Sciatic nerve (tissue), 2 donors: ENCODE measurements around the gene MED1. TPM values are rescaled to one million over a fixed set of nuclear protein-coding genes. Genes with fewer than 3 reads are reported as not detected.
"Not testable (repeated sequence)": the region's sequence is repeated elsewhere in the genome, so short reads cannot be mapped to it uniquely, and the experiment has no call there.

Experiments
- ATAC-seq: fragments of 200-7000 bp; cut with Tn5 transposase; one replicate; pipeline ENCODE4 v1.9.1; 2020; ENCODE audit warnings: mild to moderate bottlenecking, moderate library complexity
- DNase-seq: peaks from one replicate; pipeline ENCODE4 v3.0.0-alpha.2; 2020; ENCODE audit warnings: low spot score
- intact Hi-C: fragments of 100-400 bp; cut with DNase I; formaldehyde crosslinking; loops from one replicate; pipeline ENCODE4 v1.14.2; 2022
- total RNA-seq: library from RNA; stranded (reverse); fragmentation: NEBNext Ultra II Directional; extraction: Animal tissue kit (Norgen Biotek cat#: 25700); gene quantifications from one replicate; pipeline ENCODE4 v1.2.1, GENCODE V29; 2021
- donor health status: DM: no; HTN: no; CAD: no.
- donor health status: DM: no; HTN: no; CAD: no.

The MED1 gene
- total RNA-seq, 1 donor from 2014 or later = 36.4 TPM

DNA sequence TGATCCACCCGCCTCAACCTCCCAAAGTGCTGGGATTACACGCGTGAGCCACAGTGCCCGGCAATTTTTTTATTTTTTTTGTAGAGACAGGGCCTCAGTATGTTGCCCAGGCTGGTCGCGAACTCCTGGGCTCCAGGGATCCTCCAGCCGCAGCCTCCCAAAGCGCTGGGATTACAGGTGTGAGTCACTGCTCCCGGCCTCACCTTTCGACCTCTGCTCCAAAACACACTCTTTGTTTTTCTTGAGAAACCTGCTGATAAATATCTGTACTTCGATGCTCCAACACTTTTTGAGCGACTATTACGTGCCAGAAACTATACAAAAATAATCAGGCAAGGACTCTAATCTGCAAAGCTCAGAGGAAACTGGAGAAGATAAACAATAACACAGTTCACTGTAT, 1.0 kb downstream of the MED1 start:
- DNase-seq = peak; percentile 31
- ATAC-seq = no peak
- intact Hi-C loops = no loop called here

DNA sequence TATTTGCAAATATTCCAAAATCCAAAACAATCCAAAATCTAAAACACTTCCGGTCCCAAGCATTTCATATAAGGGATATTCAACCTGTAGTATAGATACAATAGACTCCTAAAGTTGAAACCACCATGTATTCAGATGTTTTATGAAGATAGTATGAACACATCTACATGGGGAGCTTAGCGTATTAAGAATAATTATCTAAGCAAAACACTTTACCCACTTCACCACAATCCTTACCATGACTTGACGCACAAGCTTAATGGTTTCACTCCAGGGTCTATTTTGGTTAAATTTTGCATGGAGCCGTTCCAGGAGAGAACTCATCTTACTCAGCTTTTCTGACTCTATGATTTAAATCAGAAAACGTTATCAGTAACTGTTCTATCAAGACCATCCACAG, 3.5 kb downstream of the MED1 start:
- intact Hi-C loops = no loop called here
- ATAC-seq (no peak), DNase-seq (no peak)

DNA sequence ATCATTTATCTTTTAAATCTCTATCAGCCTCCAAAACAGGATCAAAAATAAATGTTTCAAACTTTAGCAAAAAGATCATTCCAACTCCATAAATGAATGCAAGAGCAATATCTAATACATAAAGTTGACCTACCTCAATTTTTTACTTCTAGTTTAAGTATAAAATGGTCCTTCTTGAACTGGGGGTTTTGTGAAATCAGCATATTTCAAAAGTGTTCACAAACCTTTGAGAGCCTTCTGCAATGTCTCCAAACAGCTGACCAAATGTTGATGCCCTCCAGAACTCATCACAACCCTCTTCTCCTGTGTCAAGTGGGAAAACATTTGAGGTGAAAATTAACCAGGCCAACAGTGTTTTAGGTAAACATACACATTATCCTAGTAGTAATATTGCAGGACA, 7.7 kb downstream of the MED1 start:
- intact Hi-C loops = no loop called here

DNA sequence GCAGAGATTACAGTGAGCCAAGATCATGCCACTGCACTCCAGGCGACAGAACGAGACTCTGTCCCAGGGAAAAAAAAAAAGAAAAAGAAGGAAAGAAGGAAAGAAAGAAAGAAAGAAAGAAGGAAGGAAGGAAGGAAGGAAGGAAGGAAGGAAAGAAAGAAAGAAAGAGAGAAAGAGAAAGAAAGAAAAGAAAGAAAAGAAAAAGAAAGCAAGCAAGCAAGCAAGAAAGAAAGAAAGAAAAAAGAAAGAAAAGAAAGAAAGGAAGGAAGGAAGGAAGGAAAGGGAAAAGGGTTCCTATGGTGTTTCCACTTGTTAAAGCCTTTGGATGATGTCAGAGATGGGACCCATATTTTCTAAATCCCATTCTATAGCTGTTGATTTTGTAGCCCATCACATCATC, 11.2 kb downstream of the MED1 start:
- DNase-seq, ATAC-seq, intact Hi-C loops: not testable (repeated sequence)

More for the DNA sequence above, 7.7 kb downstream of the MED1 start:
- ATAC-seq (no peak), DNase-seq (no peak)

DNA sequence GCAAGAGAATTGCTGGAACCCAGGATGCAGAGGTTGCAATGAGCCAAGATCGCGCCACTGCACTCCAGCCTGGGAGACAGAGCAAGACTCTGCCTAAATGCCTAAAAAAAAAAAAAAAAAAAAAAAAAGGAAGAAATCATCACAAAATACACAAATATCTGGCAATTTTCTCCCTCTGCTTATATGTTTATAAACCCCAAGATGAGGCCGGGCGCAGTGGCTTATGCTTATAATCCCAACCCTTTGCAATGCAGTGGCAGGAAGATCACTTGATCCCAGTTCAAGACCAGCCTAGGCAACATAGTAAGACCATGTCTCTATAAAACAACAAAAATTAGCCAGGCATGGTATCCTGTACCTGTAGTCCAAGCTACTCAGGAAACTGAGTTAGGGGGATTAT, 21.5 kb downstream of the MED1 start:
- intact Hi-C loops = no loop called here
- no peak for ATAC-seq
- peak; percentile 33 for DNase-seq

DNA sequence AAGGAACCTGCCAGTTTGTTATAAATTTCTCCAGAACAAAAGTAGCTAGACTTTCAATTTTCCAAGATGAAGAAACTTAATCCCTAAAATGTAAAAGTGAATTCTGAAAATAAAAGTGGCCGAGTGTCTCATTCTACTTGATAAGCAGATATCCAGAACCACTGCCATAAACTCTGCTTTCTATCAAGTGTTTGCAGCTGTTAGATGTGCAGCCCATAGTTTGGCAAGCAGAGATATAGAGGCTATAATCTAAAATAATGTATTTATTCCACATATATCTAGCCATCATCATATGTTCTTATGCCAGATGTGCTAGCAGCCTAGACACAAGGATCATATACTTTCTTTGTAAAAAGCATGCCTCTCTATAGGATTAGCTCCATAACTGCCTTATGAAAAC, 34.9 kb downstream of the MED1 start:
- DNase-seq = no peak
- intact Hi-C loops = no loop called here
- ATAC-seq = no peak

DNA sequence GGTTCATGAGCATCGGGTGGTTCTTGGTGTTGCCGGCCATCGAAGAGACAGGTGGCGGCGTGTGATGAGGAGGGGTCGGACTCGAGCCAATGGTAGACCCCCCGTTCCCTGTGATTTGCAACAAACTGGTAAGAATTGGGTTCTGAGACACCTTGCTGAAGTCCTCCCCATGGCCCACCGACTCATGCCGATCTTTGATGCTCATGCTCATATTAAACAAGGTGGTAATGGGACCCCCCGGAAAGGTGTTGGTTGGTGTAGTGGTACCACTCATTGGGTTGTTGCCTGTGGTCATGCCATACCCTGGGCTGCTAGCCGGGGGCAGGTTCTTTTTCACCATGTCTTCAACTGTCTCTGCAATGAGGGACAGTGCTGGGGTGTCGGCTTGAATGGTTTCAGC, 40.8 kb downstream of the MED1 start:
- ATAC-seq = no peak
- DNase-seq = no peak
- intact Hi-C loops = no loop called here

DNA sequence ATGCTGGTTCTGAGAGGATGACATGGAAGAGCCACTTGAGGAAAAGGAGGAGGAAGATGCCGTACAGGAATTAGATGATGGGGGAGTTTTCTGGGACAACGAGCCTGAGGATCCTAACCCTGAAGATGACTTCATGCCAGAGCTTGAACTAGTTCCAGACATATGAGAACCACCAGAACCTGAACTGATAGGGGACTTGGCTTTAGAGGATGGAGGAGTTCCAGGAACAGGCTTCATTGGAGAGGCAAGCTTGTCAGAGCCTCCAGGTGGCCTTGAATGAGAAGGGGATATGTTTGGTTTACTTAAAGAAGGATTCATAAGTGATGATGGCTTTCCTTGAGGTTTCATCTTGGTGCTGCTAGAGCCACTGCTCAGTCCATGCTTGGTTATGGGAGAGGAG, 42.7 kb downstream of the MED1 start:
- ATAC-seq (no peak), DNase-seq (no peak)
- intact Hi-C loops = no loop called here

DNA sequence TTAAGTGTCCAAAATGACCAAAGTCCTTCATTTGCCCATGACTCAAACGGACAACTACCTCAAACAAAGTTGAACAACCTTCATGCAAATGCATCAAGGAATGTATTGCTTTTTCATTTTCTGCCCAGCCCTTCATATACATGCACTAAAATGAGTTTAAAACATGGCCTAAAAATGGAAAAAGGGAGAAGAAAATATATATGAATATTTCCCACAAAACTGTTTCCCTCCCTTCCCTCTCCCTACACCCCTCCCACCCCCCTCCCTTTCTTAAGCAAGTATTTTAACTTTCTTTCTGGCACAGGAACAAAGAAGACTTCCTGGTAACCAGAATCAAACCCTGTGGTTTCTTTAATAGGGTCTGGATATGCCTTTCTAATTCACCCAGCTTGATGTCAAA, 44.1 kb downstream of the MED1 start:
- ATAC-seq (no peak), DNase-seq (no peak)
- intact Hi-C loops = no loop called here

DNA sequence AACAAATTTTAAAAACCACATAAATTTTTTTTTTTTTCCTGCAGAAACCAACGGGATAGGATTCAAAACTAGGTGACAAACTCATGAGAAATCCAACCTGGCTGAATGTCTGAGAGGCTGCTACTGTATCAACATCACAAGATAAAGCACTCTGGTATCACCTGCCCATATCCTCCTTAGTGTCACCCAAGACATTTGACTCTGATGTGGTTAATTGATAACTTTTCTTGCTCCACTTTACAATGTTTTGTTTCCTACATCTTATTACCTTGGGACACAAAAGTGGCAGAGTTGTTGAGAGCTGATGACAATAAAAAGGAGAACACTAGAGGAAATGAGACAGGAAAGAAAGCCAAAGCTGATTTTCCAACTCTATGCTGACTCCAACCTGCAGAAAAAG, 45.6 kb downstream of the MED1 start:
- no peak for DNase-seq
- intact Hi-C loops = no loop called here
- ATAC-seq = no peak

DNA sequence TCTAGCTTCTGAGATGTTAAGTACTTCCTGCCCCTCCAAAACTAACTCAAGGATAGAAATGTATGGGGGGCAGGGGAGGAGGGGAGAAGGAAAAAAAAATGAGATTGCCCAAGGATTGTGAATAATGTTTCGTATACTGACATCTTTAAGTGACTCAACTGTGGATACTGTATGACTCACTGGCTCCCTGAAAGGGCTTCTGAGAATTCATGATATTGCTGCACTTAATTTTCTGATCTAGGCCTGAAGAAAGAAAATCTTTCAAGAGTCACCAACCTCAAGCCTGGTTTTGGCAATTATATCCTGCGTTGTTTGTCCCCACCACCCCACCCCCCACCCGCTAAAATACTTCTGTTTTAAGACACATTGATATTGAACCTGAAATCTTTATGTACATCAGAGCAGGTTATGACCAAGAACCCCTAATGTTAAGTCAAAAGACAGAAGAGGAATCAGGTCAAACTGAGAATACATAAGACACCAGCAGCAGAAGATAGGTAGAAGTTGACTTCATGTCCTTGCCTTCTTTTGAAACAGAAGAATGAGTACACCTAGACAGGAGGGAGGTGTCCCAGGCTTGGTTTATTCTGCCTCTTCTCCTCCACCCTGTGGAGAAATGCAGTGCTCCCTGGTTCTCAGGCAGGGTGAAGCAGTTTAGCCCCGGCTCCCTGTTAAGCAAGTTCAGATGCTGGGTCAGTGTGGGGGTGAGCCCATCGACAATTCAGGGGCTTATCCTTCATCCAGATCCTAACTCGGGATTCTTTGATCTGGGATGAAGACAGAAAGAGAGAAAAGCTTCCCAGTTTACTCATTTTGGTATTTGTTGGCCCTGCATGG, 46.3 kb downstream of the MED1 start:
- DNase-seq (no peak), ATAC-seq (no peak)
- intact Hi-C loops = no loop called here

DNA sequence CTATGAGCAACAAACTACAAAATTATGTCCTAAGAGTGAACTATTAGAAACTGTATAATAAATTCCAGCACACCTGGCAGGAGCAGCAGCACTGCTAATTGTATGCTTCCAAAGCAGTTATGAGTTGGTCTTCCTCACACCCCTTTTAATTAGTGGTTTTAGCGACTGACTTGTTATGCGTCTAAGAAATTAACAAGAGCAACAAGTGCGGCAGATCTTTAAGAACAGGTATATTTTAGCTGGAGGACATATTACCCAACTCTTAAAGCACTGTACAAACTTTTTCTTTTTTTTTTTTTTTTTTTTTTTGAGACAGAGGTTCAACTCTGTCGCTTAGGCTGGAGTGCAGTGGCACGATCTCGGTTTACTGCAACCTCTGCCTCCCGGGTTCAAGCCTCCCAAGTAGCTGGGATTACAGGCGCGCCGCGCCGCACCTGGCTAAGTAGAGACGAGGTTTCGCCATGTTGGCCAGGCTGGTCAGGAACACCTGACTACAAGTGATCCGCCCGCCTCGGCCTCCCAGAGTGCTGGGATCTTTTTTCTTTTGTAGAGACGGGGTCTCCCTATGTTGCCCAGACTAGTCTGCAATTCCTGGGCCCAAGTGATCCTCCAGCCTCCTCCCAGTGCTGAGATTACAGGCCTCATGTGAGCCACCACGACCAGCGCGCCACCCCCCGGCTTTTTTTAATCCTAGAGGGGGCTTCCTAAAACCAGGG, 48.0 kb downstream of the MED1 start:
- intact Hi-C loops = no loop called here
- ATAC-seq = no peak
- DNase-seq = no peak

DNA sequence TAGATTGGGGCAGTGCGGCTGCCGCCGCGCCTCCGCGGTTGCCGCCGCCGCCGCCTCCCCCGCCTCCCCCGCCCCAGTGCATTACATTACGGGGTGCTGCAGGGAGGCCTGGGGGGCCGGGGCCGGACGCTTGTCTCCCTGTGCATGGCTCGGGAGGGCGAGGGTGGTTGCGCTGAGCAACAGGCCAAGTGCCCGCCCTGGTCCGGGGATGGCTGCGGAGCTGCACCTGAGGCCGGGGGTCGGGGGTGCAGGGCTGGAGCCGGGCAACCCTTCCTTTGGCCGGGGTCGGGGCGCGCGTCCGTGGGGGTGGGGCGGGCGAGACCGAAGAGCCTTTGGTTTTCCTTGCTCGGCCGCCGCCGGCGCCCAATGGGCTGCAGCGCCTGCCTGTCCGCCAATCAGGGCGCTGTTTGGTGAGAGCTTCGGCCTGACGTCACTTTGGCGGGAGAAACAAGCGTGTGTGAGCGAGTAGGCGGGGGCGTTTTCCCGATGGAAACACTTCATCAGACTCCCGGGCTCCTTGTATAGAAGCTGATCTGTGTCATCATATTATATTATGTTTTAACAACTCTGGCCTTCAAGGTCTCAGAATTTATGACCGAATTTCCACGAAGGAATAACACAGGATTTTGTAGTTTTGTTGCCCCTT, 48.7 kb downstream of the MED1 start:
- intact Hi-C loops = no loop called here
- ATAC-seq (peak; percentile 95), DNase-seq (peak; percentile 94)

DNA sequence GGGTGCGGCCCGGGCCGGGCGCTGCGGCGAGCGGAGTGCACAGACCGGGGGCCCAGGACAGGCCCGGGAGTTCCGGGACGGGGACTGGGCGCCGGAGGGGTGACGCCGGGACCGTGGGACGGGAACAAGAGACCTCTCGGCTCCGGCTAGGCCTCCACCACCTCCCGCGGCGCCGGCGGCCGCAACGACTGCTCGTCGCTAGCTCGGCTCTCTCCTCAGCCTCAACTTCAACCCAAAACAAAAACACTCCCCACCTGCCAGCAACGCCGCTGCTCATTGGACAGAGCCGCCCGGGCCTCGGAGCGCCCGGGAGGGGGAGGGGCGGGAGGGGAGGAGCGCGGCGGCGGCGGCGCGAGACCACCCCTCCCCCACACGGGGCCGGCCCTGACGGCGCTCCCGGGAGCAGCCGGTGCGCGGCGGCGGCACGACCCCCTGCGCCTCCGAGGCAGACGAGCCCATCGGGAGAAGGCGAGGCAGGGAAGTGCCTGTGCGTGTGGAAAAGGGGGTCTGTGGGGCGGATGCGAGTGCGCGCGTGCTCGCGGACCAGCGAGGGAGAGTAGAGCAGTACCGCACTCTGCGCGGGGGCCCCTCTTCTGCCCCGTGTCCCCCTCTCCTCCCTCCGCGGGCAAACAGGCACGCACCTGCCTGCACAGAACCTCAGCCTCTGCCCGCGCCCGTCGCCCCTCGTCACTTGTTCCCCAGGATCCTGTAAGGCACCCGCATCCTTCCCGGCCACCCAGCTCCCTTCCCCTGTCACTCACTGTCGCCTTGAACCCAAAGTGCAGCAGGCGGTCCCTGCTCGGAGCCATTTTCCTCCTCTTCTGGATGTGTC, 49.4 kb downstream of the MED1 start, which contains the start of gene FBXL20:
Gene FBXL20 (minus strand): TSS at position 215 of the 832 bp plus-strand sequence. CDS start 224 bp downstream, outside the sequence.
- intact Hi-C loops = no loop called here
- ATAC-seq = peak; percentile 95
- peak; percentile 97 for DNase-seq

DNA sequence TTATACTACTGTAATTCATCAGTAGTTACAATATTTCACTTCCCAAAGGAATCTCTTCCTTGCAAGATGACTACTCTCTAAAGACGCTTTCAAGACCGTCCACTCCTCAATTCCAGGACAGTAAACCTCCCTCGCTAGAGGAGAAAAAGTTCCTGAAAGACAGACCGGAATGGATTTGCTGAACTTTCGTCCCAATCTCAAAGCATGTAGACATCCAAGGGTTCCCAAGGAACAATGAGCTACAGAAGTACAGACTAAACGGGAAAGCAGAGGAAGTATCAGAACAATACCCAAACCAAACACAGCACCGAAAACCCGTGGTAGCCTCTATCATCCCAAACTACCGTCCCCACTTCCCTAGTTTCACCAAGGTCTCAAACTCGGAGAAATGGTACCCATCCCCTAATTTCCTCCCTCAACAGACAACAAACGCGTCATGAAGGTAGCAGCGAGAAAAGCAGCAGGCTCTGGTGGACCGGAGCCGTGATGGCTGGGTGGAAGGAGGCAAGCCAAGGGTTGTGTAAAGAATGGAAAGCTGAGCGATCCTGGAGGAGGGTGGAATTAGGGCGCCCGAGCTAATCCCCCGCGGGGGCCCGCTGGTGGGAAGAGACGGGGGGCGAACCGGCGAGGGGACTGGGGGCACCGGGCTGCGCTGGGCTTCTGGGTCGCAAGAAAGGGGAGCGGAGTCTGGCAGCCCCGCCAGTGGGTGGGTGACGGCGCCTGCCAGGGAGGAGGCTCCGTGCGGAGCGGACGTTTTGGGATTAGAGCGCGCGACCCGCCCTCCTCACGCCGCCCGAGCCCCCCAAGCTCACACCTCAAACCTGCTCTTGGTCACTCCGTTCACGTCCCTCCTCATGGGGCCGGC, 50.3 kb downstream of the MED1 start:
- ATAC-seq = peak; percentile 6
- intact Hi-C loops = no loop called here

DNA sequence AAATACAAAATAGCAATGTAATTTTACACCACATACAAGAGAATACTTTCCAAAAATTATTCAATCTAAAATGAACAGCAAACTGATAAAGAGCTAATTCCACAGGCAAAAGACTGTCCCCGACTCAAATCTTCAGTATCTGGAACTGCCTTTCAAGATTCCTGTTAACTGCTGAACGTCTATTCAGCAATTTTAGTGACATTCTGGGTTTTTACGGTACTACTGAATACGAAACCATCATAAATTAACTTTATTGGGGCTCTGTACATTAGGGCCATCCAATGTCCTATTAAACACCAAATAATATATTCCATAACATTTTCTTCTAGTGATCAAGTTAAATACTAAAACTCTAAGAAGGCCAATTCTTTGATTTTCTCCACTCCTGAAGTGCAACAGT, 51.3 kb downstream of the MED1 start:
- no peak for DNase-seq
- intact Hi-C loops = no loop called here

More for the DNA sequence above, 50.3 kb downstream of the MED1 start:
- DNase-seq = no peak

DNA sequence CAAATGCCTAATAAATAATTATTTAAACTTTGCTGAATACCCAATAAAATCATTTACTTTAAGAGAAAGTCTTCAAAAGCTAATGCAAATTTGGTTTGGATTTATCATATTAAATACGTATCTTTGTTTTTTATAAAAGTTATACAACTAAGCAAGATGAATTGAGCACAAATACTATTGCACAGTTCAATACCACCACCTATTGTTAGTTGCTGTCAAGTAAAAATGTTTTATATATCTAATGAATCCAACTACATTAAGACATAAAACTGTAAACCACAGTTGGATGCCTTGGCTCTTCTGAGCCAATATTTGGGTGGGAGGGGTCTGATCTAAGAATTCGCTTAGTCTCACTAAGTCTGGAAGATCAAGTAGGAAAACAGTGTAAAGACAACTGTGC, 57.3 kb downstream of the MED1 start:
- no peak for ATAC-seq
- intact Hi-C loops = no loop called here
- no peak for DNase-seq

More for the DNA sequence above, 51.3 kb downstream of the MED1 start:
- no peak for ATAC-seq

DNA sequence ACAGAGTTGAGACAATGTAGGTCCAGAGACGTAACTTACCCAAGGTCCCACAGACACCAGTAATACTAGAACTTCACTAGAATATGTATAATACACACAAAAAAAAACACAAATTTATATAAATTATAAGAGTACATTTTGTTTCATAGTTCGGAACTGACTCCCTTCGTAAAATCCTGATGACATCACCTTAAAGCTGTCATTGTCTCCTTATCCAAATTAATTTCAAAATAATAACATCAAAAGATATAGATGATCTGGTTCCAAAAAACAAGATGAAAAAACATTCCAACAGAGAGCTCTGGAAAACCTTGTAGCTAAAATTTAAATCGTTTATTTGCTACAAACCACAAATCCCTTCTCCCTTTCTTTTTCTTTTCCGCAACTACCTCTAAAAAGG, 59.6 kb downstream of the MED1 start:
- intact Hi-C loops = no loop called here
- DNase-seq (no peak), ATAC-seq (no peak)
